Measurements from ENCODE around the gene SLC39A9.

DNA sequence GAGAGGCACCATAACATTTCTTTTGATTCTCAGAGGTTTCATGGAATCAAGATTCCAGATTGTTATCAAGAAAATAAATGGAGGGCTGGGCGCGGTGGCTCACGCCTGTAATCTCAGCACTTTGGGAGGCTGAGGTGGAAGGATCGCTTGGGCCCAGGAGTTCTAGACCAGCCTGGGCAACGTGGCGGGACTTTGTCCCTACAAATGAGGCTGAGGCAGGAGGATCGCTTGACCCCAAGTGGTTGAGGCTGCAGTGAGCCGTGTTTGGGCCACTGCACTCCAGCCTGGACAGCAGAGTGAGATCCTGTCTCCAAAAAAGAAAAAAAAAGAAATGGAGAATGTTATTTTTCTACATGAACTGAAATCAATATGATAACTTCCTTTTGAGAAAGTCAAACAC lies 1.3 kb downstream of the SLC39A9 start:
- TF ChIP-seq EZH2 (IDR thresholded peaks at IDR 0.05; ENCODE audit: low read length, unreplicated experiment) (no peak), EZH2phosphoT487 (IDR thresholded peaks at IDR 0.05; ENCODE audit: borderline replicate concordance, low read length) (no peak)
- TF ChIP-seq, protein P1, sequence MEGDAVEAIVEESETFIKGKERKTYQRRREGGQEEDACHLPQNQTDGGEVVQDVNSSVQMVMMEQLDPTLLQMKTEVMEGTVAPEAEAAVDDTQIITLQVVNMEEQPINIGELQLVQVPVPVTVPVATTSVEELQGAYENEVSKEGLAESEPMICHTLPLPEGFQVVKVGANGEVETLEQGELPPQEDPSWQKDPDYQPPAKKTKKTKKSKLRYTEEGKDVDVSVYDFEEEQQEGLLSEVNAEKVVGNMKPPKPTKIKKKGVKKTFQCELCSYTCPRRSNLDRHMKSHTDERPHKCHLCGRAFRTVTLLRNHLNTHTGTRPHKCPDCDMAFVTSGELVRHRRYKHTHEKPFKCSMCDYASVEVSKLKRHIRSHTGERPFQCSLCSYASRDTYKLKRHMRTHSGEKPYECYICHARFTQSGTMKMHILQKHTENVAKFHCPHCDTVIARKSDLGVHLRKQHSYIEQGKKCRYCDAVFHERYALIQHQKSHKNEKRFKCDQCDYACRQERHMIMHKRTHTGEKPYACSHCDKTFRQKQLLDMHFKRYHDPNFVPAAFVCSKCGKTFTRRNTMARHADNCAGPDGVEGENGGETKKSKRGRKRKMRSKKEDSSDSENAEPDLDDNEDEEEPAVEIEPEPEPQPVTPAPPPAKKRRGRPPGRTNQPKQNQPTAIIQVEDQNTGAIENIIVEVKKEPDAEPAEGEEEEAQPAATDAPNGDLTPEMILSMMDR (conservative IDR thresholded peaks at IDR 0.05; ENCODE audit: low read depth, low read length) = no peak
